ENCODE data around the gene CHRNG.

The CHRNG gene

DNA sequence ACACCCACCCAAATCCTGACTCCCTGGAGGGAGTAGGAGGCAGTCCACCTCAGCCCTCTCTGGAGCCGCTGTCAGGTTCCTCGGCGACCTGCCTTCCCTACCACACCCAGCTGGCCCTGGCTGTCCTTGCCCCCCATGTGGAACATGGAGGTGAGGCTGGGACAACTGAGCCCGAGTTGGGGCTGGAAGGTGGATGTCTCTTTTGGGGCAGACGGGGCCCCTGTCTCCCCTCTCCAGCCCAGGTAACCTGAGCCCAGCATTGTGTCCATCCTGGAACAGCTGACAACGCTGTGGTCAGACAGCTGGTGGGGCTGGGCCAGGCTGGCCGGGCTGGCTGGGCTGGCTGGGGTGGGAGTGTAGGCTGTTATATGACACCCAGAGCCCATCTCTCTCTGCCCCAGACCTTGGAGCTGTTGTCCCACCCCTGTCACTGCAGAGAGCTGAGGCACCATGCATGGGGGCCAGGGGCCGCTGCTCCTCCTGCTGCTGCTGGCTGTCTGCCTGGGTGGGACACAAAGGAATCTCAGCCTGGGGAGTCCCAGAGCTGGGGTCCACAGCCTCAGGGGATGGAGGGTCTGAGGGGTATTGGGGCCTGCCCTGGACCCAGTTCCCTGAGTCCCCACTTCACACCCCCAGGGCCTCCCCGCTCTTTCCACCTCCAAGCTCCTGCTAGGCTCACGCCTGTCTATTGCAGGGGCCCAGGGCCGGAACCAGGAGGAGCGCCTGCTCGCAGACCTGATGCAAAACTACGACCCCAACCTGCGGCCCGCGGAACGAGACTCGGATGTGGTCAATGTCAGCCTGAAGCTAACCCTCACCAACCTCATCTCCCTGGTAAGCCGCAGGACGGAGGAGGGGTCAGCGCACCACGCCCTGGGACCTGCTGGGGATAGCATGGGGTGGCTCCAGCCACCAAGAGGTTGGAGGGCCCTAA is at the start of gene CHRNG:
Gene CHRNG (plus strand): TSS at position 395 of the 934 bp plus-strand sequence. CDS start 56 bp downstream, at position 451.
- no peak for DNase-seq (ENCODE audit: low spot score)

GRCh38 chr2:232490221-232491138 is 49.0 kb upstream of the CHRNG start:
- DNase-seq (ENCODE audit: low spot score), result no peak

DNA sequence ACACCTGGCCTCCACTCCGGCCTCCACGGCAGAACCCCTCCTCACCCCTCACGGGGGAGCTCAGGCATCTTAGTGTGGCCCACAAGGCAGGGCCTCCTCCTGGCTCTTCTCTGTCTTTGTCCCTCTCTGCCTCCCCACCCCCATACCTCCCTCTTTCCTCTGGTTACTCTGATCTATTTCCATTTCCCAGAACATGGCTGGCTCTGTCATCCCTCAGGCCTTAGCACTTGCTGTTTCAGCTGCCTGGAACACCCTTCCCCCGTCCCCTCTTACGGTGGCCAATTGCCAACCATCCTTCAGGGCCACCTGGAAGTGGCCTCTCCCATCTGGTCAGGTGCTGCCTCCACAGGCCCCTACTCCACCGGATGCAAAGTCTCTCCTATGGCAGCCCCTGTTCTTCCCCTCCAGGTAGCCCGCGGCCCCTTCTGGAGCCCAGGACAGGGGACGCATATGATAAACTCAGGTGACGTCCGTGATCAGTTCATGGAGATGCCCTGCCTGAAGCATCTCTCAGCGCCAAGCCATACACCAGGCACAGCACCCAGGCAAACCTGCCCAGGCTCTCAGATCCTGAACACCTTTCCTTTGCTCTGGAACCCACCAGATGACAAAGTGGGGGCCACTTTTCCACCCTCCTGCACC is 48.2 kb upstream of the CHRNG start:
- no peak for DNase-seq (ENCODE audit: low spot score)

DNA sequence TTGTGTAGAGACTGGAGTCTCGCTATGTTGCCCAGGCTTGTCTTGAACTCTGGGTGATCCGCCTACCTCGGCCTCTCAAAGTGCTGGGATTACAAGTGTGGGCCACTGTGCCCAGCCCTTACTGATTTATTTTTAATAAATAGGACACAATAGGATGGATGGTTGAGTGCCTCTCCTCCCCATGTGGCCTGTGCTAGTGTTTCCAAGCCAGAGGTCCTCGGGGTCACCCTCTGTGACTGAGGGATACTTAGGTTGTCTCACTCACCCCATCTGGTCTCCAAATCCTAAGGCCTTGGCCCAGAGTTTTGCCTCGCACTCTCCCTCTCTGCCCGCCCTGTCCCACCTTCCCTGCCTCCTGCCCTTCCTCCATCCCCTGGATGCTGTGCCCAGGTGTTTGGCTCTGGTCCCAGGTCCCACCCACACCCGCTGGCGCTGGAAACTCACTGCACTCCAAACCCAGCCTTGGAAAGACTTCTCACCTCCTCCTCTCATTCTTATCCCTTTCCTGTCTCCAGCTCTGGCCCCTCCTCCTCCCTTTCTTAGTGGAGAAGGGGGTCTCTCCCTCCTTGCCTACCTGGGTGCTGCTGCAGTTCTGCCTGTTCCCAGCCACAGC is 47.1 kb upstream of the CHRNG start:
- no peak for DNase-seq (ENCODE audit: low spot score)

GRCh38 chr2:232492963-232493700 is 46.4 kb upstream of the CHRNG start:
- no peak for DNase-seq (ENCODE audit: low spot score)

GRCh38 chr2:232493701-232494474 is 45.6 kb upstream of the CHRNG start:
- no peak for DNase-seq (ENCODE audit: low spot score)

- no peak for DNase-seq (ENCODE audit: low spot score)
Measured at GRCh38 chr2:232494542-232494941, 45.0 kb upstream of the CHRNG start.

GRCh38 chr2:232495292-232495691 is 44.2 kb upstream of the CHRNG start:
- DNase-seq (ENCODE audit: low spot score), result no peak

- DNase-seq (ENCODE audit: low spot score), result no peak
Measured at GRCh38 chr2:232496501-232497270, 42.8 kb upstream of the CHRNG start.

DNA sequence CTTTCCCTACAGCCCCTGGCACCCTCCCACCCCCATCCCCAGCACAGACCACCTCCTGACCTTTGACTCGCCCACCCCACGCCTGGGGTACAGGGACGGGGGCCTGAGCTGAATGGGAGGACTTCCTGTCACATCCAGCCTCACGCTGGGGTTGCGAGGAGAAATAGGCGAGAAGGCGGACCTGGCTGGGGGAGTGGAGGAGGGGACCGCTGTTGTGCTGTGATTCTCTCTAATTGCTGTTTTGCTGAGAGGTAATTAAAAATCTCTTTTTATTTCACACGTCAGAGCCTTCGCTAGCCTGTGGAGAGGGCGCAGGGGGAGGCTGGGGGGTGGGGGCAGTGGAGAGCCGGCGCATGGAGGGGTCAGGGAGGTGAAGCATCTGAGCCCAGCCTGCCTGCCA is 42.1 kb upstream of the CHRNG start:
- DNase-seq (ENCODE audit: low spot score), result no peak

DNA sequence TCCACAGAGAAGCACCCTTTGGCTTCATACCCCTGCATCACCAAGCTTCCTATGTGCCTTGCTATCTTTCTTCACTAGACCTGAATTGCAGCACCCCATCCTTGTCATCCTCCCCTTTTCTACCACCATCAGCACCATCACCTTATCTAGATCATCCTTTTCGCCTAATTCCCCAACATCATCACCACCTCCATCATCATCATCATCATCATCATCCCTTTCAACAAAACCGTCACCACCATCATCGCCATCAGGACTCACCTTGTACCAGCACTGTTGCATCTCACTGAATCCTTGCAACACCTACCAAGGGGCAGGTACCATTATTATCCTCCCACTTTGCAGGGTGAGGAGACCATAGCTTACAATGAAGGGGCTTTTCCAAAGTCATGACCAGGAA is 41.0 kb upstream of the CHRNG start:
- no peak for DNase-seq (ENCODE audit: low spot score)

DNA sequence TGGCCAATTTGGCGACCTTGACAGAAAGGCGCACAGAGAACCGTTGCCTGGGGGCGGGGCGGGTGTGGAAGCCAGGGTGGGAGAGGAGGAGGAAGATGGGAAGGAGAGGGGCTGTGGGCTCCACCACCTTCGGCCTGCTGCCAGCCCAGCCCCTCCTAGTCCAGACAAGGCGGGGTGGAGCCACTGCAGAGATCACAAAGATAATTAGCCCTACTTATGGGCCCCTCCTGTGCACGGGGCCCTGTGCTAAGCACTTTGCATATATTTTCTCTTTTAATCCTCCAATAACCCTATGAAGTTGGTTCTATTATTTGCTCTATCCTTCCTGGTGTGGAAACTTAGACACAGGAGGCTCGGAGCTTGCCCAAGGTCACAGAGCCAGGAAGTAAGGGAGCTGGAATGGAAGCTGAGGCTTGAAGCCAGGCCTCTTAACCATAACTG is 38.1 kb upstream of the CHRNG start:
- no peak for DNase-seq (ENCODE audit: low spot score)

DNA sequence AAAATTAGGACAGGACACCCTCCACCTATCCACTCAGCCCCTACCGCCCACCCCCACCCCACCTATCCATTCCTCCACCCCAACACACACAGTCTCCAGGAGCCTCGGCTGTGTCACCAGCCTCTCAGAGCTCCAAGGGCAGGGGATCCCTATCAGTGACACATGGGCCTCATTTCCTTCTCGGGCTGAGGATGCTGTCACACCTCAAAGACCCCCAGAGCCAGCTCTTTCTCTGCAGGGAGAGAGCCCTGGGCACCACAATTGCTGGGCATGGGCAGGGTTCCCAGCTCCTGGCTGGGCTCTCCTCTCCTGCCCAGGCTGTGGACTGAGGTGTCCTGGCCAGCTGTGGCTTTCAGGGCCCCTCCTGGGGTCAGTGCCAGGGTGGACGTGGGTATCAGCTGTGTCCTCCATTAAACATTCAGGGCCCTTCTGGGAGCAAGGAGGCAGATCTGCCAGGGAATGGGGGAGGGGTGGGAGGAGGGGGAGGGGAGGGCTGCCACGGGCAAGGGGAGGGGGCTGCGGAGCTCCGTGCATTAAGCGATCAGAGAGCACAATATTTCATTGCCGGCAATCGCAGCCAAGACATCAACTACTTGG is 37.6 kb upstream of the CHRNG start:
- DNase-seq (ENCODE audit: low spot score), result no peak

GRCh38 chr2:232502511-232502910 is 37.0 kb upstream of the CHRNG start:
- DNase-seq (ENCODE audit: low spot score), result no peak

GRCh38 chr2:232502911-232503808 is 36.3 kb upstream of the CHRNG start:
- DNase-seq (ENCODE audit: low spot score), result no peak

GRCh38 chr2:232503809-232504323 is 35.6 kb upstream of the CHRNG start:
- DNase-seq (ENCODE audit: low spot score), result no peak

- DNase-seq (ENCODE audit: low spot score), result no peak
Measured at GRCh38 chr2:232504438-232504837, 35.1 kb upstream of the CHRNG start.

DNA sequence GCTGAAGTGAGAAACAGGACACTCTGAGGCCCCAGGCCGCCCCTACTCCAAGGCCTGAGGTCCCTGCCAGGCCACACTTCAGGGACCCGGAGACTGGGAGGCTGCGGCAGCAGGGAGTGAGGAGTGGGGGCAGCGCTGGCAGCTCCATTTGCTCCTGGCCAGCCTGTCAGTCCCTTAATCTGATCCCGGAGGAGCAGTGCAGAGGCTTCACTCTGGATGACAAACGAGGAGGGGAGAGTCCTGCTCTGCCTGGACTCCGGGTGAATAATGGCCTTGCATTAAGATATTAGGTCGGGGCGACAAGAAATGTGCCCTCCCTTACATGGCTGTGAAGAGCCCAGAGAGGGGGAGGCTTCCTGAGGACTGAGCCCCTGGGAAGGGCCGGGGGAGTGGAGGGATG is 33.6 kb upstream of the CHRNG start:
- no peak for DNase-seq (ENCODE audit: low spot score)

Measured in pons (tissue), 1 donor.